GM21723 (cell line): Measurements from ENCODE around the gene GNAT2.

Source experiments
- ATAC-seq: cut with Tn5 transposase; IDR thresholded peaks from one replicate; pipeline ENCODE4 v1.9.1; 2021; ENCODE audit warnings: mild to moderate bottlenecking, moderate library complexity; ENCODE audit not compliant: unreplicated experiment

Gene GNAT2

GRCh38 chr1:109628540-109629321, 9.3 kb upstream of the GNAT2 start:
- ATAC-seq, result no peak

GRCh38 chr1:109627692-109628399, 8.4 kb upstream of the GNAT2 start:
- no peak for ATAC-seq

- no peak for ATAC-seq
Observed at GRCh38 chr1:109626682-109627408, 7.4 kb upstream of the GNAT2 start.

- ATAC-seq, result no peak
Observed at GRCh38 chr1:109625601-109626560, 6.5 kb upstream of the GNAT2 start.

GRCh38 chr1:109625176-109625575, 5.8 kb upstream of the GNAT2 start:
- no peak for ATAC-seq

- ATAC-seq, result no peak
Observed at GRCh38 chr1:109624201-109625010, 5.0 kb upstream of the GNAT2 start.

GRCh38 chr1:109623601-109624161, 4.3 kb upstream of the GNAT2 start:
- ATAC-seq, result no peak

GRCh38 chr1:109622895-109623294, 3.5 kb upstream of the GNAT2 start:
- ATAC-seq, result no peak

- ATAC-seq, result no peak
Observed at GRCh38 chr1:109622137-109622892, 2.9 kb upstream of the GNAT2 start.

GRCh38 chr1:109621379-109622136, 2.1 kb upstream of the GNAT2 start:
- no peak for ATAC-seq

- ATAC-seq, result peak; percentile 82
Observed at GRCh38 chr1:109620841-109621286, 1.4 kb upstream of the GNAT2 start.

- ATAC-seq, result peak; percentile 4
Observed at GRCh38 chr1:109620401-109620791, 980 bp upstream of the GNAT2 start.

- no peak for ATAC-seq
Observed at GRCh38 chr1:109618661-109619575, 498 bp downstream of the GNAT2 start.

GRCh38 chr1:109617291-109617801, 2.1 kb downstream of the GNAT2 start:
- ATAC-seq, result no peak

- ATAC-seq, result no peak
Observed at GRCh38 chr1:109616391-109616790, 3.0 kb downstream of the GNAT2 start.

GRCh38 chr1:109615879-109616278, 3.5 kb downstream of the GNAT2 start:
- no peak for ATAC-seq
